GM19463 (cell line): ENCODE measurements around the gene MYADM.
"Not testable (repeated sequence)": the region's sequence is repeated elsewhere in the genome, so short reads cannot be mapped to it uniquely, and the experiment has no call there.

Experiments used
- ATAC-seq: cut with Tn5 transposase; IDR thresholded peaks from one replicate; pipeline ENCODE4 v1.9.1; 2021; ENCODE audit warnings: mild to moderate bottlenecking, moderate library complexity; ENCODE audit not compliant: unreplicated experiment

MYADM gene

GRCh38 chr19:53868091-53868891, 608 bp downstream of the MYADM start:
- ATAC-seq, result no peak

GRCh38 chr19:53868892-53869804, 1.5 kb downstream of the MYADM start:
- peak; percentile 47 for ATAC-seq

GRCh38 chr19:53869805-53870484, 2.3 kb downstream of the MYADM start:
- ATAC-seq, result not testable (repeated sequence)

- no peak for ATAC-seq
These were observed 2.8 kb downstream of the MYADM start for GRCh38 chr19:53870485-53870844.

- no peak for ATAC-seq
These were observed 3.8 kb downstream of the MYADM start for GRCh38 chr19:53871454-53871853.

- no peak for ATAC-seq
These were observed 5.1 kb downstream of the MYADM start for GRCh38 chr19:53872762-53873161.

- no peak for ATAC-seq
These were observed 6.3 kb downstream of the MYADM start for GRCh38 chr19:53873773-53874605.

- no peak for ATAC-seq
These were observed 6.9 kb downstream of the MYADM start for GRCh38 chr19:53874606-53874990.

- ATAC-seq, result no peak
These were observed 8.1 kb downstream of the MYADM start for GRCh38 chr19:53875602-53876325.

GRCh38 chr19:53876651-53877224, 9.1 kb downstream of the MYADM start:
- ATAC-seq, result no peak

- ATAC-seq, result no peak
These were observed 9.7 kb downstream of the MYADM start for GRCh38 chr19:53877361-53877766.

- ATAC-seq, result no peak
These were observed 11.1 kb downstream of the MYADM start for GRCh38 chr19:53878776-53879139.

- peak; percentile 97 for ATAC-seq
These were observed 11.7 kb downstream of the MYADM start for GRCh38 chr19:53879140-53880081.

- ATAC-seq, result no peak
These were observed 13.2 kb downstream of the MYADM start for GRCh38 chr19:53880711-53881481.

- ATAC-seq, result no peak
These were observed 14.1 kb downstream of the MYADM start, which contains the start of gene PRKCG for GRCh38 chr19:53881482-53882390. TSS of gene PRKCG (plus strand) at chr19:53882197. CDS start at chr19:53882495, 298 bp downstream.

GRCh38 chr19:53882391-53883050, 14.8 kb downstream of the MYADM start:
- no peak for ATAC-seq
